ENCODE measurements around the gene MN1.

Gene MN1

GRCh38 chr22:27782088-27782487 is 19.5 kb downstream of the MN1 start:
- no peak for DNase-seq

GRCh38 chr22:27780161-27780575 is 21.4 kb downstream of the MN1 start:
- DNase-seq = no peak

GRCh38 chr22:27779643-27780042 is 21.9 kb downstream of the MN1 start:
- DNase-seq = no peak

GRCh38 chr22:27778294-27779090 is 23.1 kb downstream of the MN1 start:
- no peak for DNase-seq

- no peak for DNase-seq
These were observed 24.4 kb downstream of the MN1 start for GRCh38 chr22:27777128-27777527.

GRCh38 chr22:27776650-27776958 is 25.0 kb downstream of the MN1 start:
- peak; percentile 68 for DNase-seq

- peak; percentile 83 for DNase-seq
These were observed 25.6 kb downstream of the MN1 start for GRCh38 chr22:27775758-27776649.

GRCh38 chr22:27775087-27775698 is 26.4 kb downstream of the MN1 start:
- no peak for DNase-seq

- DNase-seq = no peak
These were observed 27.4 kb downstream of the MN1 start for GRCh38 chr22:27774200-27774599.

GRCh38 chr22:27772984-27773498 is 28.5 kb downstream of the MN1 start:
- no peak for DNase-seq

- DNase-seq = no peak
These were observed 29.2 kb downstream of the MN1 start for GRCh38 chr22:27772081-27772983.

GRCh38 chr22:27771637-27772036 is 29.9 kb downstream of the MN1 start:
- DNase-seq = no peak

GRCh38 chr22:27769012-27769411 is 32.5 kb downstream of the MN1 start:
- no peak for DNase-seq

GRCh38 chr22:27768027-27768653 is 33.4 kb downstream of the MN1 start:
- DNase-seq = no peak

GRCh38 chr22:27766679-27767078 is 34.9 kb downstream of the MN1 start:
- DNase-seq = no peak

- no peak for DNase-seq
These were observed 35.8 kb downstream of the MN1 start for GRCh38 chr22:27765706-27766291.

- DNase-seq = no peak
These were observed 36.8 kb downstream of the MN1 start for GRCh38 chr22:27764722-27765236.

- peak; percentile 79 for DNase-seq
These were observed 39.9 kb downstream of the MN1 start for GRCh38 chr22:27761665-27762064.

GRCh38 chr22:27761000-27761399 is 40.6 kb downstream of the MN1 start:
- no peak for DNase-seq

- no peak for DNase-seq
These were observed 41.1 kb downstream of the MN1 start for GRCh38 chr22:27760474-27760873.

- no peak for DNase-seq
These were observed 43.5 kb downstream of the MN1 start for GRCh38 chr22:27757928-27758525.
